ENCODE measurements around the gene ADM.

Gene ADM

GRCh38 chr11:10350334-10350733, 45.5 kb downstream of the ADM start:
- FAIRE-seq (no peak), DNase-seq (ENCODE audit: insufficient read length) (no peak)
- TF ChIP-seq TAF1 (IDR thresholded peaks at IDR 0.05; ENCODE audit: borderline replicate concordance, low read depth, low read length) (no peak), POLR2A (IDR thresholded peaks at IDR 0.05; ENCODE audit: low read depth, low read length) (no peak), POLR2AphosphoS5 (IDR thresholded peaks at IDR 0.05; ENCODE audit: low read depth, low read length) (no peak)

GRCh38 chr11:10351435-10351764, 46.5 kb downstream of the ADM start:
- DNase-seq (ENCODE audit: insufficient read length) (no peak), FAIRE-seq (no peak)
- TF ChIP-seq POLR2A (IDR thresholded peaks at IDR 0.05; ENCODE audit: low read depth, low read length), result no peak
- no peak for TF ChIP-seq POLR2AphosphoS5 (IDR thresholded peaks at IDR 0.05; ENCODE audit: low read depth, low read length)
- TF ChIP-seq TAF1 (IDR thresholded peaks at IDR 0.05; ENCODE audit: borderline replicate concordance, low read depth, low read length), result no peak

- TF ChIP-seq TAF1 (IDR thresholded peaks at IDR 0.05; ENCODE audit: borderline replicate concordance, low read depth, low read length), result no peak
- no peak for TF ChIP-seq POLR2AphosphoS5 (IDR thresholded peaks at IDR 0.05; ENCODE audit: low read depth, low read length)
- no peak for TF ChIP-seq POLR2A (IDR thresholded peaks at IDR 0.05; ENCODE audit: low read depth, low read length)
- DNase-seq (ENCODE audit: insufficient read length), result no peak
- FAIRE-seq, result no peak
These were observed 47.1 kb downstream of the ADM start for GRCh38 chr11:10351765-10352641.

GRCh38 chr11:10352921-10353550, 48.2 kb downstream of the ADM start:
- no peak for TF ChIP-seq TAF1 (IDR thresholded peaks at IDR 0.05; ENCODE audit: borderline replicate concordance, low read depth, low read length)
- no peak for TF ChIP-seq POLR2A (IDR thresholded peaks at IDR 0.05; ENCODE audit: low read depth, low read length)
- no peak for TF ChIP-seq POLR2AphosphoS5 (IDR thresholded peaks at IDR 0.05; ENCODE audit: low read depth, low read length)
- FAIRE-seq, result no peak

DNA sequence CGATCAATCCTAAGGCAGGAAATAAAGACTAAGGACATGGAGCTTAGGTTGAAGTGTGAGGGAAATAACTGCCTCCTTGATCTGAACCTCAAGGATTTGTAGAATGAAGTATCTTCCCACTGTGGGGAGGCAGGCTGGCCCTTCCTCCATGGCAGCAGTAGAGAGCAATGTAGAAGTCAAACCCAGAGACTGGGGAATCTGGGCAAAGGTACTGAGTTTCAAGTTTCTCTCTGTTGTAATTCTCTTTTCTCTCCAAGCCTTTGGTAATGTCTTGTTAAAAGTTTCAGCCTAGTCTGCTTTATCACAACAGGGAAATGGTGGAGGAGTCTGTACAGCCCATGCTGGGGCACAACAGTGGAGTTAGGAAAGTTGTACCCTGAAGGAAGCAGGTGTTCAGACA, 49.5 kb downstream of the ADM start:
- DNase-seq (ENCODE audit: insufficient read length) (no peak), FAIRE-seq (peak; percentile 44)
- TF ChIP-seq TAF1 (IDR thresholded peaks at IDR 0.05; ENCODE audit: borderline replicate concordance, low read depth, low read length), result no peak
- no peak for TF ChIP-seq POLR2AphosphoS5 (IDR thresholded peaks at IDR 0.05; ENCODE audit: low read depth, low read length)
- TF ChIP-seq POLR2A (IDR thresholded peaks at IDR 0.05; ENCODE audit: low read depth, low read length), result no peak

More at GRCh38 chr11:10352921-10353550, 48.2 kb downstream of the ADM start:
- no peak for DNase-seq (ENCODE audit: insufficient read length)

- TF ChIP-seq POLR2A (IDR thresholded peaks at IDR 0.05; ENCODE audit: low read depth, low read length), result no peak
- no peak for TF ChIP-seq POLR2AphosphoS5 (IDR thresholded peaks at IDR 0.05; ENCODE audit: low read depth, low read length)
- TF ChIP-seq TAF1 (IDR thresholded peaks at IDR 0.05; ENCODE audit: borderline replicate concordance, low read depth, low read length), result no peak
- no peak for DNase-seq (ENCODE audit: insufficient read length)
- FAIRE-seq, result peak; percentile 51
These were observed 50.4 kb downstream of the ADM start for GRCh38 chr11:10355257-10355661.

DNA sequence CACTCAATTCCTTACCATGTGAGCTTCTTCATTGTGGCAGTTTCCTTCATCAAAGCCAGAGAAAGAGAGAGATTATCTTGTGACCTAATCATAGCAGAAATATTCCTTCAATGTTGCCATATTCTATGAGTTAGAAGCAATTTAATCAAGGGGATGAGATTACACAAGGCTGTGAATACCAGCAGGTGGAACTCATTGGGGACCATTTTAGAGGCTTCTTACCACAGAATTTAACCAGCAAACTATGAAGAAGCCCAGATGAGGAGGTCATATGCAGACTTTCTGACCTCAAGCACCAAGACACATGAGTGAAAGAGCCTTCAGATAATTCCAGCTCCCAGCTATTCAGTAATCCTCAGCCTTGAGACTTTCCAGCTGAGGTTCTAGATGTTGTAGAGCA, 51.3 kb downstream of the ADM start:
- DNase-seq (ENCODE audit: insufficient read length) (no peak), FAIRE-seq (no peak)
- TF ChIP-seq POLR2AphosphoS5 (IDR thresholded peaks at IDR 0.05; ENCODE audit: low read depth, low read length), result no peak
- TF ChIP-seq POLR2A (IDR thresholded peaks at IDR 0.05; ENCODE audit: low read depth, low read length), result no peak
- no peak for TF ChIP-seq TAF1 (IDR thresholded peaks at IDR 0.05; ENCODE audit: borderline replicate concordance, low read depth, low read length)

Data from GM12892 (cell line).